ENCODE data around the gene STK11.
A peak's percentile ranks its signal among the peaks of the same experiment; 100 is the strongest.

Gene STK11

DNA sequence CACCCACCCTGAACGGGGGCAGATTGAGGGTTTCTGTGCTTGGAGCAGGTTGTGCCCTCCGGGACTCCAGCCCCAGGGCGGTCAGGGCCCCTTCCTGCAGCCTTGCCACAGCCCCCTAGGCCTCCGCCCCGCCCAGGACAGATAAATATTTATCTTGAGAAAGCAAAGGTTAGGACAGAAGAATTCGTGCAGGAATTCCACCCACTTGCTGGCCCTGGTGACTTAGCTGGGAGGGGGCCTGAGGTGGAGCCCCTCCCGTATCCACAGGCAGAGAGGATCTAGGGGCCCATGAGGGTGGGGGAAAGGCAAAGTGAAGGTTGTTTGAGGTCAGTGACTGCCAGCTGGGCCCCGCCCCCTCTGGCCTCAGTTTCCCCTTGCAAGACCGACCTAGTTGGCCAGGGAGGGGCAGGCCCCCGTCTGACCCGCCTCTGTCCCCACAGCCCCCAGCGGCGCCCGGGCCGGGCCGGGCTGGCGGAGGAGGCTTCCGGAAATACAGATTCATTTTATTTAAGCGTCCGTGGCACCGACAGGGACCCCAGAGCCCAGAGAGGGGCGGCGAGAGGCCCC is 48.0 kb downstream of the STK11 start:
- Histone ChIP-seq H3K27ac (ENCODE audit: insufficient read depth, low read length, poor library complexity, severe bottlenecking) (peak overlapping the region; percentile 89), H3K36me3 (ENCODE audit: control insufficient read depth, insufficient read depth, low read length) (peaks cover 48% of the 10 kb centered on the region), H3K27me3 (replicated peaks; ENCODE audit: control insufficient read depth, insufficient read depth, low read length, poor library complexity, severe bottlenecking) (no peaks in the 10 kb centered on the region), H3K9me3 (ENCODE audit: control insufficient read depth, low read length) (no peaks in the 10 kb centered on the region), H3K4me3 (ENCODE audit: insufficient read depth, low read depth, low read length, poor library complexity, severe bottlenecking) (peak overlapping the region; percentile 96), H3K4me1 (ENCODE audit: control insufficient read depth, insufficient read depth, low read length, poor library complexity, severe bottlenecking) (peaks cover 66% of the 10 kb centered on the region)
- no peak for DNase-seq

DNA sequence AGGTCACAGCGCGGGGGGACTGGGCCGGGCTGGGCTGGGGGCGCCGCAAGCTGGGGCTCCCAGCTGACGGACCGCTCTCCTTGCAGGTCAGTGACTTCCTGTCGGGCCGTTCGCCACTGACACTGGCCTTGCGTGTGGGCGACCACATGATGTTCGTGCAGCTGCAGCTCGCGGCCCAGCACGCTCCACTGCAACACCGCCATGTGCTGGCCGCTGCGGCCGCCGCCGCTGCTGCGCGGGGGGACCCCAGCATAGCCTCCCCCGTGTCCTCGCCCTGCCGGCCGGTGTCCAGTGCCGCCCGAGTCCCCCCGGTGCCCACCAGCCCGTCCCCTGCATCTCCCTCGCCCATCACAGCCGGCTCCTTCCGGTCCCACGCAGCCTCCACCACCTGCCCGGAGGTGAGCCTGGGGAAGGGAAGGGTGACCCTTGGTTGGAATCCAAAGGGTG is 48.5 kb downstream of the STK11 start:
- Histone ChIP-seq H3K36me3 (ENCODE audit: control insufficient read depth, insufficient read depth, low read length) (peaks cover 48% of the 10 kb centered on the region), H3K27me3 (replicated peaks; ENCODE audit: control insufficient read depth, insufficient read depth, low read length, poor library complexity, severe bottlenecking) (no peaks in the 10 kb centered on the region), H3K27ac (ENCODE audit: insufficient read depth, low read length, poor library complexity, severe bottlenecking) (peak overlapping the region; percentile 89), H3K4me1 (ENCODE audit: control insufficient read depth, insufficient read depth, low read length, poor library complexity, severe bottlenecking) (peaks cover 69% of the 10 kb centered on the region), H3K4me3 (ENCODE audit: insufficient read depth, low read depth, low read length, poor library complexity, severe bottlenecking) (peak overlapping the region; percentile 96), H3K9me3 (ENCODE audit: control insufficient read depth, low read length) (no peaks in the 10 kb centered on the region)
- no peak for DNase-seq

DNA sequence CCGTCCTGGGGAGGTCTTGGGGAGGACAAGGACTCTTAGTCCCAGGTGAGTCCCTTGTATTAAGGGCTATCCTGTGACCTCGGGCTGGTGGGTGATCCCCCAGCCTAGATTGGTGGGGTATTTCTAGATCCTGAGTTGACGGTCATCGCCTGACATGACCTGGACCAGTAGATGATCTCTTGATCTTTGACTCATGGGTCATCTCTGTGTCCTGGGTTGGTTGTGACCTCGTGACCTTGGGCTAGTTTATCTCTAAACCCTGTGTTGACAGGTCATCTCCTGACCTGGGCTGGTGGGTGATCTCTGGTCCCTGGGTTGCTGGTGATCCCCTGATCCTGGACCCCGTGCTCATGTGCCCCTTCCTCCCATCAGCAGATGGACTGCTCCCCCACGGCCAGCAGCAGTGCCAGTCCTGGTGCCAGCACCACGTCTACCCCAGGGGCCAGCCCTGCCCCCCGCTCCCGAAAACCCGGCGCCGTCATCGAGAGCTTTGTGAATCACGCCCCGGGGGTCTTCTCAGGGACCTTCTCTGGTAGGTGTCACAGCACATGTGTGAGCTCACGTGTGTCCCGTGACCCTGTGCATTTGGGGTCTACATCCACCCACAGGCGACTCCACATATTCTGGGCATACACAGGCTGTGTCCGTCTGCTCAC is 49.1 kb downstream of the STK11 start:
- H3K4me1 ChIP-seq (ENCODE audit: control insufficient read depth, insufficient read depth, low read length, poor library complexity, severe bottlenecking) = peaks cover 72% of the 10 kb centered on the region
- H3K36me3 ChIP-seq (ENCODE audit: control insufficient read depth, insufficient read depth, low read length) = peaks cover 48% of the 10 kb centered on the region
- no peak overlapping the region for H3K27ac ChIP-seq (ENCODE audit: insufficient read depth, low read length, poor library complexity, severe bottlenecking)
- DNase-seq = no peak
- H3K27me3 ChIP-seq (replicated peaks; ENCODE audit: control insufficient read depth, insufficient read depth, low read length, poor library complexity, severe bottlenecking) = no peaks in the 10 kb centered on the region
- no peaks in the 10 kb centered on the region for H3K9me3 ChIP-seq (ENCODE audit: control insufficient read depth, low read length)
- H3K4me3 ChIP-seq (ENCODE audit: insufficient read depth, low read depth, low read length, poor library complexity, severe bottlenecking) = no peak overlapping the region

DNA sequence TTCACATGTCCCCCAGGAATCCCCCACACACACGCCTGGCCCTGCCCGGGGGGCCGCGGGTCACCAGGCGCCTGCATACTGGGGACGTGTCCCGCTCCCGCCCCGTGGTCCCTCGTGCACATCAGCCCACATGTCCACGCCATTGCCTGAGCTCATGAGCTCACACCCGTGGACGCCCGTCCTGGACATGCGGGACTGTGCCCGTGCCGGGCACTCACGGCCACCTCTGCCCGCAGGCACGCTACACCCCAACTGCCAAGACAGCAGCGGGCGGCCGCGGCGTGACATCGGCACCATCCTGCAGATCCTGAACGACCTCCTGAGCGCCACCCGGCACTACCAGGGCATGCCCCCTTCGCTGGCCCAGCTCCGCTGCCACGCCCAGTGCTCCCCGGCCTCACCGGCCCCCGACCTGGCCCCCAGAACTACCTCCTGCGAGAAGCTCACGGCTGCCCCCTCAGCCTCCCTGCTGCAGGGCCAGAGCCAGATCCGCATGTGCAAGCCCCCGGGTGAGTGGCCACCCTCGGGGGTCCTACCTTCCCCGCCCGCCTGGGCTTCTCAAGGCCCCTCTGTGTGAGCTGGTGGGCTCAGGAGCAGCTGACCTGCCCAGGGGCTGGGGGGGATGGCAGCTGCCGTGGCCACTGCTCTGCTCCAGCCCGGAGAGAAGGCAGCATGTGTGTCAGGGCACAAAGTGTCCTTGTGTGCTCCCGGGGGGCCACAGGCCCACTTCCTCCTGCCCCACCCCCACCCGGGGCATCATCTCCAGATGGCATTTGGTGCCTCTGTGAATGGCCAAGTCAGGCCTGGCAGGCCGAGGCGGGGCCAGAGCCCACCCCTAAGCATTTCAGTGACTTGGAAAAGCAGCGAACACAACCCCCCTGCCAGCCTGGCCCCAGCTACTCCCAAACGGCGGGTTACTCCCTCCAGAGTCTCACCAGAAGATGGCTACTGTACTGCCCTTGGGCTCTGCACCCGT is 49.9 kb downstream of the STK11 start:
- H3K4me1 ChIP-seq (ENCODE audit: control insufficient read depth, insufficient read depth, low read length, poor library complexity, severe bottlenecking) = peaks cover 80% of the 10 kb centered on the region
- peaks cover 48% of the 10 kb centered on the region for H3K36me3 ChIP-seq (ENCODE audit: control insufficient read depth, insufficient read depth, low read length)

DNA sequence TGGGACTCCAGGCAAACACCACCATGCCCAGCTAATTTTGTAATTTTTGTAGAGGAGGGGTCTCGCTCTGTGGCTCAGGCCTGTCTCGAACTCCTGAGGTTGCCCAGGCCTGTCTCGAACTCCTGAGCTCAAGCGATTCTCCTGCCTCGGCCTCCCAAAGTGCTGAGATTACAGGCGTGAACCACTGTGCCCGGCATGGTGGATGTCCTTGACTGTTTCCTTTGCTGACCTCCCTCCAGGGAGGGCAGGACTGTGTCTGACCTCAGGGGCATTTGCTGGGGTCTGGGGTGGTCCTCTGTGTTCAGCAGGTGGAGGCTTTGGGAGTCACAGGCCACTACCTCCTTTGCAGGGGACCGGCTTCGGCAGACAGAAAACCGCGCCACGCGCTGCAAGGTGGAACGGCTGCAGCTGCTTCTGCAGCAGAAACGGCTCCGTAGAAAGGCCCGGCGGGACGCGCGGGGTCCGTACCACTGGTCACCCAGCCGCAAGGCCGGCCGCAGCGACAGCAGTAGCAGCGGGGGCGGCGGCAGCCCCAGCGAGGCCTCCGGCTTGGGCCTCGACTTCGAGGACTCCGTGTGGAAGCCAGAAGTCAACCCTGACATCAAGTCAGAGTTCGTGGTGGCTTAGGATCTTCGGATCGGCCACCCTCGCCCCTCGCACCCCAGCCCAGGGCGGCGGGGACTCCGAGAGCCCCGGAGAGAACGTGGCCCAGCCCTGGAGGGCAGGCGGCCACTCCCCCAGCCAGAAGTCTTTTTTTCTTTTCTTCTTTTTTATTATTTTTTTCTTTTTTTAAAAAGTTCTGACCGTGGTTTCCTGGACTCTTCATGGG is 51.3 kb downstream of the STK11 start:
- DNase-seq = no peak
- Histone ChIP-seq H3K27ac (ENCODE audit: insufficient read depth, low read length, poor library complexity, severe bottlenecking) (peak overlapping the region; percentile 11), H3K36me3 (ENCODE audit: control insufficient read depth, insufficient read depth, low read length) (peaks cover 48% of the 10 kb centered on the region), H3K4me3 (ENCODE audit: insufficient read depth, low read depth, low read length, poor library complexity, severe bottlenecking) (no peak overlapping the region), H3K9me3 (ENCODE audit: control insufficient read depth, low read length) (no peaks in the 10 kb centered on the region), H3K27me3 (replicated peaks; ENCODE audit: control insufficient read depth, insufficient read depth, low read length, poor library complexity, severe bottlenecking) (no peaks in the 10 kb centered on the region), H3K4me1 (ENCODE audit: control insufficient read depth, insufficient read depth, low read length, poor library complexity, severe bottlenecking) (peaks cover 83% of the 10 kb centered on the region)

More for the DNA sequence above, 49.9 kb downstream of the STK11 start:
- DNase-seq = no peak
- no peaks in the 10 kb centered on the region for H3K9me3 ChIP-seq (ENCODE audit: control insufficient read depth, low read length)
- H3K27ac ChIP-seq (ENCODE audit: insufficient read depth, low read length, poor library complexity, severe bottlenecking) = no peak overlapping the region
- H3K4me3 ChIP-seq (ENCODE audit: insufficient read depth, low read depth, low read length, poor library complexity, severe bottlenecking) = no peak overlapping the region
- H3K27me3 ChIP-seq (replicated peaks; ENCODE audit: control insufficient read depth, insufficient read depth, low read length, poor library complexity, severe bottlenecking) = no peaks in the 10 kb centered on the region

- Histone ChIP-seq H3K27ac (ENCODE audit: insufficient read depth, low read length, poor library complexity, severe bottlenecking) (peak overlapping the region; percentile 97), H3K4me1 (ENCODE audit: control insufficient read depth, insufficient read depth, low read length, poor library complexity, severe bottlenecking) (peaks cover 83% of the 10 kb centered on the region), H3K4me3 (ENCODE audit: insufficient read depth, low read depth, low read length, poor library complexity, severe bottlenecking) (no peak overlapping the region), H3K36me3 (ENCODE audit: control insufficient read depth, insufficient read depth, low read length) (peaks cover 48% of the 10 kb centered on the region), H3K27me3 (replicated peaks; ENCODE audit: control insufficient read depth, insufficient read depth, low read length, poor library complexity, severe bottlenecking) (no peaks in the 10 kb centered on the region), H3K9me3 (ENCODE audit: control insufficient read depth, low read length) (no peaks in the 10 kb centered on the region)
- DNase-seq = no peak
Measured at GRCh38 chr19:1257475-1258162, 52.0 kb downstream of the STK11 start.

GRCh38 chr19:1258163-1258492 is 52.5 kb downstream of the STK11 start:
- Histone ChIP-seq H3K36me3 (ENCODE audit: control insufficient read depth, insufficient read depth, low read length) (peaks cover 48% of the 10 kb centered on the region), H3K4me3 (ENCODE audit: insufficient read depth, low read depth, low read length, poor library complexity, severe bottlenecking) (no peak overlapping the region), H3K27me3 (replicated peaks; ENCODE audit: control insufficient read depth, insufficient read depth, low read length, poor library complexity, severe bottlenecking) (no peaks in the 10 kb centered on the region), H3K4me1 (ENCODE audit: control insufficient read depth, insufficient read depth, low read length, poor library complexity, severe bottlenecking) (peaks cover 83% of the 10 kb centered on the region), H3K27ac (ENCODE audit: insufficient read depth, low read length, poor library complexity, severe bottlenecking) (peak overlapping the region; percentile 97), H3K9me3 (ENCODE audit: control insufficient read depth, low read length) (no peaks in the 10 kb centered on the region)
- no peak for DNase-seq

GRCh38 chr19:1258707-1259205 is 53.2 kb downstream of the STK11 start:
- Histone ChIP-seq H3K27me3 (replicated peaks; ENCODE audit: control insufficient read depth, insufficient read depth, low read length, poor library complexity, severe bottlenecking) (no peaks in the 10 kb centered on the region), H3K4me1 (ENCODE audit: control insufficient read depth, insufficient read depth, low read length, poor library complexity, severe bottlenecking) (peaks cover 77% of the 10 kb centered on the region), H3K9me3 (ENCODE audit: control insufficient read depth, low read length) (no peaks in the 10 kb centered on the region), H3K4me3 (ENCODE audit: insufficient read depth, low read depth, low read length, poor library complexity, severe bottlenecking) (peak overlapping the region; percentile 39), H3K36me3 (ENCODE audit: control insufficient read depth, insufficient read depth, low read length) (peaks cover 44% of the 10 kb centered on the region), H3K27ac (ENCODE audit: insufficient read depth, low read length, poor library complexity, severe bottlenecking) (peak overlapping the region; percentile 97)
- DNase-seq = no peak

All from effector memory CD4-positive, alpha-beta T cell (primary cell).